Fibroblast of lung (primary cell): Measurements from ENCODE around the gene NCOR1. TPM values are rescaled to one million over a fixed set of nuclear protein-coding genes. Genes with fewer than 3 reads are reported as not detected.

ENCODE experiments used
- DNase-seq, 2 donors: peaks; one replicate each; pipeline versions ENCODE4 v3.0.0 to v3.0.0-alpha.2; 2010; ENCODE audit warnings: low read depth in 2 of 2
- H2AFZ ChIP-seq: 2 replicates; pipeline ENCODE4 v1.5.1; 2012; ENCODE audit warnings: low read length, control low read depth, inconsistent platforms
- H3K27ac ChIP-seq: 2 replicates; pipeline ENCODE4 v1.5.1; 2011; ENCODE audit warnings: low read length, control low read depth; ENCODE audit not compliant: insufficient read depth
- H3K27me3 ChIP-seq: 2 replicates; pipeline ENCODE4 v1.5.1; 2011; ENCODE audit warnings: mild to moderate bottlenecking, low read length; ENCODE audit not compliant: control insufficient read depth, insufficient read depth
- H3K36me3 ChIP-seq: 2 replicates; pipeline ENCODE4 v1.5.1; 2011; ENCODE audit warnings: low read length; ENCODE audit not compliant: control insufficient read depth, insufficient read depth
- H3K4me1 ChIP-seq: 2 replicates; pipeline ENCODE4 v1.5.1; 2011; ENCODE audit warnings: low read length; ENCODE audit not compliant: control insufficient read depth, insufficient read depth; ENCODE audit errors: extremely low read depth
- H3K4me2 ChIP-seq: 2 replicates; pipeline ENCODE4 v1.5.1; 2011; ENCODE audit warnings: low read length, control low read depth; ENCODE audit not compliant: insufficient read depth; ENCODE audit errors: extremely low read depth
- H3K4me3 ChIP-seq, 4 experiments: fragments of 200-600 bp in 1 of 4; sonication (generic) in 1 of 4; replicated peaks in 1 of 4; 2 replicates each; pipeline ENCODE4 v1.5.1; 2011 to 2016; ENCODE audit warnings: low read length in 4 of 4, low read depth in 3 of 4, mild to moderate bottlenecking in 3 of 4, control low read depth in 2 of 4, inconsistent platforms in 1 of 4, mixed read lengths in 1 of 4; ENCODE audit not compliant: insufficient read depth in 1 of 4; ENCODE audit errors: control extremely low read depth in 1 of 4
- H3K79me2 ChIP-seq: 2 replicates; pipeline ENCODE4 v1.5.1; 2012; ENCODE audit warnings: mild to moderate bottlenecking, low read length, inconsistent platforms; ENCODE audit not compliant: control insufficient read depth, insufficient read depth
- H3K9ac ChIP-seq: 2 replicates; pipeline ENCODE4 v1.5.1; 2011; ENCODE audit warnings: mild to moderate bottlenecking, low read length, control low read depth; ENCODE audit not compliant: insufficient read depth
- H3K9me3 ChIP-seq: 2 replicates; pipeline ENCODE4 v1.5.1; 2012; ENCODE audit warnings: low read depth, low read length; ENCODE audit not compliant: control insufficient read depth, insufficient read depth
- H4K20me1 ChIP-seq: 2 replicates; pipeline ENCODE4 v1.5.1; 2011; ENCODE audit warnings: low read length; ENCODE audit not compliant: control insufficient read depth, insufficient read depth; ENCODE audit errors: extremely low read depth
- EZH2 ChIP-seq: IDR thresholded peaks from 2 replicates; pipeline ENCODE4 v1.5.1; 2012; ENCODE audit warnings: low read length, control low read depth, mild to moderate bottlenecking; ENCODE audit errors: missing control alignments
- polyA plus RNA-seq, 2 donors: library from polyadenylated mRNA; depleted of rRNA in 1 of 2; stranded (reverse) in 1 of 2; unstranded in 1 of 2; fragments of >200 nt; gene quantifications; 2 replicates each; pipeline ENCODE4 v1.2.1, GENCODE V29; 2011 to 2012; ENCODE audit warnings: missing spikeins in 1 of 2
- total RNA-seq: library from RNA; depleted of rRNA; stranded (reverse); fragments of >200 nt; gene quantifications from 2 replicates; pipeline ENCODE4 v1.2.1, GENCODE V29; 2014
- TF ChIP-seq, protein P1 (sequence below), 2 donors: IDR thresholded peaks in 1 of 2; conservative IDR thresholded peaks in 1 of 2; 1 replicate in 1 of 2; 2 replicates in 1 of 2; pipeline ENCODE4 v1.5.1; 2011 to 2012; ENCODE audit warnings: low read length in 2 of 2, control low read depth in 1 of 2, inconsistent platforms in 1 of 2, low read depth in 1 of 2, mild to moderate bottlenecking in 1 of 2

NCOR1 gene
- total and polyA plus RNA-seq, 2 donors (not counting 1 experiment from before 2014, with no cell fraction given): 67.6 to 106 TPM

DNA sequence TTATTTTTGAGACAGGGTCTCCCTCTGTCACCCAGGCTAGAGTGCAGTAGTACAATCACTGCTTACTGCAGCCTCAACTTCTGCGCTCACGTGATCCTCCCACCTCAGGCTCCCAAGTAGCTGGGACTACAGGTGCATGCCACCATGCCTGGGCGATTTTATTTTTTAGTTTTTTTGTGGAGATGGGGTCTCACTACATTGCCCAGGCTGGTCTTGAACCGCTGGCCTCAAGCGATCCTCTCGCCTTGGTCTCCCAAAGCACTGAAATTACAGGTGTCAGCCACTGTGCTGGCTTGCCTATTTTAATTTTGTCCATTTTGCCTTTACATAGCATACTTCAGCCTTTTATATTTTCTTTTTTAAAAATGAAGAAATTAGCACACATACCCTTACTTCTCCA lies 164.5 kb downstream of the NCOR1 start:
- no peaks in the 10 kb centered on the region for H3K4me1 ChIP-seq
- H3K79me2 ChIP-seq: no peaks in the 10 kb centered on the region
- no peak for TF ChIP-seq EZH2
- TF ChIP-seq, protein P1, sequence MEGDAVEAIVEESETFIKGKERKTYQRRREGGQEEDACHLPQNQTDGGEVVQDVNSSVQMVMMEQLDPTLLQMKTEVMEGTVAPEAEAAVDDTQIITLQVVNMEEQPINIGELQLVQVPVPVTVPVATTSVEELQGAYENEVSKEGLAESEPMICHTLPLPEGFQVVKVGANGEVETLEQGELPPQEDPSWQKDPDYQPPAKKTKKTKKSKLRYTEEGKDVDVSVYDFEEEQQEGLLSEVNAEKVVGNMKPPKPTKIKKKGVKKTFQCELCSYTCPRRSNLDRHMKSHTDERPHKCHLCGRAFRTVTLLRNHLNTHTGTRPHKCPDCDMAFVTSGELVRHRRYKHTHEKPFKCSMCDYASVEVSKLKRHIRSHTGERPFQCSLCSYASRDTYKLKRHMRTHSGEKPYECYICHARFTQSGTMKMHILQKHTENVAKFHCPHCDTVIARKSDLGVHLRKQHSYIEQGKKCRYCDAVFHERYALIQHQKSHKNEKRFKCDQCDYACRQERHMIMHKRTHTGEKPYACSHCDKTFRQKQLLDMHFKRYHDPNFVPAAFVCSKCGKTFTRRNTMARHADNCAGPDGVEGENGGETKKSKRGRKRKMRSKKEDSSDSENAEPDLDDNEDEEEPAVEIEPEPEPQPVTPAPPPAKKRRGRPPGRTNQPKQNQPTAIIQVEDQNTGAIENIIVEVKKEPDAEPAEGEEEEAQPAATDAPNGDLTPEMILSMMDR (conservative IDR thresholded peaks at IDR 0.05 in 1 of 2, IDR thresholded peaks at IDR 0.05 in 1 of 2; ENCODE audit: low read depth in 1 of 2, low read length in 2 of 2): no peak
- H3K9ac ChIP-seq: no peak overlapping the region
- no peak overlapping the region for H2AFZ ChIP-seq
- H3K4me2 ChIP-seq: no peak overlapping the region
- no peak overlapping the region for H3K27ac ChIP-seq
- H3K27me3 ChIP-seq: no peaks in the 10 kb centered on the region
- no peak for DNase-seq
- no peaks in the 10 kb centered on the region for H4K20me1 ChIP-seq
- peaks cover 4% of the 10 kb centered on the region for H3K36me3 ChIP-seq
- H3K9me3 ChIP-seq: no peaks in the 10 kb centered on the region
- no peak overlapping the region for H3K4me3 ChIP-seq

DNA sequence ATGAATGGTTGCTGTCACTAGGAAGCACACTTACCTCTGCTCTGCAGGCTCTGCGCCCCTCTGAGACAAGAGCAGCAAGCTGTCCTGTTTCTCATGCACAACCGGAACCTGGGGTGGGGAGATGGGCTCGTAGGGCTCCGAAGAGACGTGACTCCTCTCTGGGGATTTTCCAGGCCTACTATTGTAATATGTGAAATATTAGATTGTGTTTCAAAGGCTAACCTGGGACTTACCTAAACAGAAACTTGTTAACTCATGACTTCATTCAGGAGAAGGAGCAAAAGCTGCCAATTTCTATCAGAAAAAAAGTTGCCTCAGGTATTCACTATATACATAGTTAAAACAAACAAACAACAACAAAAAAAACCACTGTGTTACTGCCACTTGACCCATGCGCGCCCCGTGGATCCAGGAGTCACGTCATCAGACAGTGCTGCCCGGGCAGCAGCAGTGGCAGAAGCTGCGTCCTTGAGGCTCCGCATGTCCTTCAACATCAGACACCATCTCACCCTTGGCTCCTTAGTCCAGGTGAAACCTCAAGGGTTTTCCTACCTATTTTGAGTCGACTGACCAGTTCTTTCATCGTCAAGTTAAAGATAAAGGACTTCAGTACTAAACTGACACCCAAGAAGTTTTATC lies 166.4 kb downstream of the NCOR1 start:
- Histone ChIP-seq H4K20me1 (no peaks in the 10 kb centered on the region), H3K9me3 (no peaks in the 10 kb centered on the region), H3K4me3 (no peak overlapping the region), H2AFZ (no peak overlapping the region), H3K27ac (no peak overlapping the region), H3K9ac (no peak overlapping the region), H3K27me3 (no peaks in the 10 kb centered on the region), H3K4me1 (no peaks in the 10 kb centered on the region), H3K79me2 (no peaks in the 10 kb centered on the region), H3K4me2 (no peak overlapping the region), H3K36me3 (peaks cover 6% of the 10 kb centered on the region)
- TF ChIP-seq, protein P1 (conservative IDR thresholded peaks at IDR 0.05 in 1 of 2, IDR thresholded peaks at IDR 0.05 in 1 of 2; ENCODE audit: low read depth in 1 of 2, low read length in 2 of 2): no peak
- no peak for TF ChIP-seq EZH2
- DNase-seq: no peak

DNA sequence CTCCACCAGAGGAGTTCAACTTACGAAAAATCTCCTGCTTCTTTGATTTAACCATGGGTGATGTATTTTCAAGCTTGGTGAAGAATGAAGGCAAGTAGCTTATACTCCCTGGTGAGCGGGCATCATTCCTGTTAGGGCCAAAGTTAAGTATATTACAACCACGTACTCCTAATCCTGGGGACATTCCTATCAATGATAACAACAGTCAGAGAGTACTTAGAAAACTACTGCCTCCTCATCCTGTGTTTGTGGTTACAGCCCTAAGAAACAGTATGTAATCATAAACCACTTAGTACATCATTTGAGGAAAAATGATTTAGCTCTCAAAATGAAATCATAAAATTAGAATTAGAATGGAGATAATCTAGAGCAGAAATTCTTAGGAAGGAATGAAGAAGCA lies 168.4 kb downstream of the NCOR1 start:
- Histone ChIP-seq H3K9me3 (no peaks in the 10 kb centered on the region), H3K4me1 (no peaks in the 10 kb centered on the region), H3K4me3 (no peak overlapping the region), H3K79me2 (no peaks in the 10 kb centered on the region), H3K36me3 (peaks cover 9% of the 10 kb centered on the region), H3K4me2 (no peak overlapping the region), H4K20me1 (no peaks in the 10 kb centered on the region), H3K9ac (no peak overlapping the region), H3K27me3 (no peaks in the 10 kb centered on the region), H2AFZ (no peak overlapping the region), H3K27ac (no peak overlapping the region)
- DNase-seq: peak in 1 of 2 donors; percentile 35
- TF ChIP-seq, protein P1 (conservative IDR thresholded peaks at IDR 0.05 in 1 of 2, IDR thresholded peaks at IDR 0.05 in 1 of 2; ENCODE audit: low read depth in 1 of 2, low read length in 2 of 2): no peak
- no peak for TF ChIP-seq EZH2
